Lower leg skin (tissue), 4 donors: ENCODE data around the gene GRAMD1A. TPM values are rescaled to one million over a fixed set of nuclear protein-coding genes. Genes with fewer than 3 reads are reported as not detected.

Experiments
- DNase-seq, 2 donors: peaks; one replicate each; pipeline ENCODE4 v3.0.0-alpha.2; 2019; ENCODE audit warnings: low spot score in 2 of 2
- H3K4me3 ChIP-seq: fragments of 200-600 bp; sonication (generic); 2 replicates; pipeline ENCODE4 v1.5.1; 2017; ENCODE audit warnings: mild to moderate bottlenecking, low read depth; ENCODE audit not compliant: poor library complexity, severe bottlenecking
- POLR2A ChIP-seq, 2 donors: fragments of 450-650 bp; IDR thresholded peaks; one replicate each; pipeline ENCODE4 v1.6.1; 2016 to 2017; ENCODE audit warnings: antibody characterized with exemption in 2 of 2, mild to moderate bottlenecking in 1 of 2, moderate library complexity in 1 of 2
- WGBS, 2 donors: methylation state at CpG; one replicate each; pipeline ENCODE4 v1.1.5; 2018; 5-methylcytosine and 5-hydroxymethylcytosine counted together
- intact Hi-C: fragments of 100-400 bp; cut with DNase I; formaldehyde crosslinking; loops from one replicate; pipeline ENCODE4 v1.15.0; 2023; ENCODE audit warnings: low total_unique reads
- total RNA-seq, 4 donors: library from RNA; depleted of rRNA; stranded (reverse); fragments of >200 nt; gene quantifications; one replicate each; pipeline ENCODE4 v1.1.0, GENCODE V29; 2016
- TF ChIP-seq, protein P1 (sequence below), 3 donors: fragments of 450-650 bp; IDR thresholded peaks; one replicate each; pipeline ENCODE4 v1.5.1; 2016; ENCODE audit warnings: antibody characterized with exemption in 3 of 3, mild to moderate bottlenecking in 3 of 3, moderate library complexity in 2 of 3

GRAMD1A gene
- total RNA-seq, 4 donors from 2014 or later, result 12.6 to 49.2 (median 20.3) TPM

DNA sequence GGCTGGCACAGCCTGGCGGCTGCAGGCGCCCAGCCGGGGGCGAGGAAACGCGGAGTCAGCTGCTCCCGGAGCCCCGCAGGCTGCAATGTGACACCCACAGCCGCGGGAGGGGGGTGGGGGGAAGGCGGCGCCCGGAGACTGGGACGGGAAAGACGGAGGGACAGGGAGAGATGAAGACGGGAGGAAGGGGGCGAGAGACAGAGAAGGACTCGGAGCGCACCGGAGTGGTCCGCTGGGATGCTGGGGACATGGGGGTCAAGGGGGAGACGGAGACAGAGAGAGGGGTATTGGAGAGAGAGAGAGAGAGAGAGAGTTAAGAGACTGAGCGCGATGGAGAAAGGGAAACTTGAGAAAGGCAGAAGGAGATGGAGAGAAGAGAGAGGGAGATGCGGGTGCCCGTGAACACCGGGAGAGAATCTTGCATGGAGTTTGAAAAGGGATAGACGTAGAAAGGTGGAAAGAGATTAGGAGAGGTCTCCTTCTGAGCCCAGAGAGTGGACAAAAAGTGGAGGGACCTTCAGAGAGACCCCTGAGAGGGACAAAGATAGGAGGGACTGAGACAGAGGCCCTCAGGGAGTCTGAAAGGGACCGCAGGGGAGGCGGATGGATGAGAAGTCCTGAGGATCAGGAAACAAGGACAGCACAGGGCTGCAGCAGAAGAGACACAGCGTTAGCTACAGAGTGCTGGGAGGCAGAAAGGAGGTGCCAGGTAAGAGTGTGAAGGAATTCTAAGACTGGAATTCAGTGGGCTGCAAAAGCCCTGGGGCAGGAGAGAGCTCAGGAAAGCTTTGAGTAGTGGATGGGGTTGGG, 31.2 kb downstream of the GRAMD1A start:
- intact Hi-C loops, result no loop called here
- TF ChIP-seq POLR2A (IDR thresholded peaks at IDR 0.05), result no peak
- TF ChIP-seq, protein P1, sequence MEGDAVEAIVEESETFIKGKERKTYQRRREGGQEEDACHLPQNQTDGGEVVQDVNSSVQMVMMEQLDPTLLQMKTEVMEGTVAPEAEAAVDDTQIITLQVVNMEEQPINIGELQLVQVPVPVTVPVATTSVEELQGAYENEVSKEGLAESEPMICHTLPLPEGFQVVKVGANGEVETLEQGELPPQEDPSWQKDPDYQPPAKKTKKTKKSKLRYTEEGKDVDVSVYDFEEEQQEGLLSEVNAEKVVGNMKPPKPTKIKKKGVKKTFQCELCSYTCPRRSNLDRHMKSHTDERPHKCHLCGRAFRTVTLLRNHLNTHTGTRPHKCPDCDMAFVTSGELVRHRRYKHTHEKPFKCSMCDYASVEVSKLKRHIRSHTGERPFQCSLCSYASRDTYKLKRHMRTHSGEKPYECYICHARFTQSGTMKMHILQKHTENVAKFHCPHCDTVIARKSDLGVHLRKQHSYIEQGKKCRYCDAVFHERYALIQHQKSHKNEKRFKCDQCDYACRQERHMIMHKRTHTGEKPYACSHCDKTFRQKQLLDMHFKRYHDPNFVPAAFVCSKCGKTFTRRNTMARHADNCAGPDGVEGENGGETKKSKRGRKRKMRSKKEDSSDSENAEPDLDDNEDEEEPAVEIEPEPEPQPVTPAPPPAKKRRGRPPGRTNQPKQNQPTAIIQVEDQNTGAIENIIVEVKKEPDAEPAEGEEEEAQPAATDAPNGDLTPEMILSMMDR (IDR thresholded peaks at IDR 0.05), result no peak
- peak overlapping the region; percentile 48 for H3K4me3 ChIP-seq
- DNase-seq, result no peak
- WGBS, 2 donors, result 5 to 7% methylated on average over 31 of the region's 31 CpGs

DNA sequence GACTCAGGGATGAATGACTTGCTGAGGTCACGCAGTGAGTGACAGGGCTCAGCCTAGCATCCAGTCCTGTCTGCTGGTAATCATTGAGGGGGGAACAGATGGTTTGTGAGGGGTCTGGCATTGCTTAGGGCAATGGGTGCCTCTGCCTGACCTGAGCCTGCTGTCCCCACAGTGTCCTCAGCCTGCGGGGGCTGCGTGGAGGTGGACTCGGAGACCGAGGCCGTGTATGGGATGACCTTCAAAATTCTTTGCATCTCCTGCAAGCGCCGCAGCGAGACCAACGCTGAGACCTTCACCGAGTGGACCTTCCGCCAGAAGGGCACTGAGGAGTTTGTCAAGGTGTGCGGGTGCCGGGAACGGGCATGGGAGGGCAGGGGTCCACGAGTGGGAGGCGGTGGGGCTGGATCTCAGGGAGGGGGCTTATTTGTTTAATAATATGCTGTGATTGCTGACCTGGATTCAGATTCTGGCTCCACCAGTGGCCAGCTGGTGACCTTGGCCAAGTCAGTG, 32.3 kb downstream of the GRAMD1A start:
- 91 to 94% methylated on average over 6 to 17 of the region's 17 CpGs for WGBS, 2 donors
- no peak for TF ChIP-seq POLR2A (IDR thresholded peaks at IDR 0.05)
- TF ChIP-seq, protein P1 (IDR thresholded peaks at IDR 0.05), result no peak
- no peak for DNase-seq
- H3K4me3 ChIP-seq, result no peak overlapping the region
- intact Hi-C loops, result no loop called here

DNA sequence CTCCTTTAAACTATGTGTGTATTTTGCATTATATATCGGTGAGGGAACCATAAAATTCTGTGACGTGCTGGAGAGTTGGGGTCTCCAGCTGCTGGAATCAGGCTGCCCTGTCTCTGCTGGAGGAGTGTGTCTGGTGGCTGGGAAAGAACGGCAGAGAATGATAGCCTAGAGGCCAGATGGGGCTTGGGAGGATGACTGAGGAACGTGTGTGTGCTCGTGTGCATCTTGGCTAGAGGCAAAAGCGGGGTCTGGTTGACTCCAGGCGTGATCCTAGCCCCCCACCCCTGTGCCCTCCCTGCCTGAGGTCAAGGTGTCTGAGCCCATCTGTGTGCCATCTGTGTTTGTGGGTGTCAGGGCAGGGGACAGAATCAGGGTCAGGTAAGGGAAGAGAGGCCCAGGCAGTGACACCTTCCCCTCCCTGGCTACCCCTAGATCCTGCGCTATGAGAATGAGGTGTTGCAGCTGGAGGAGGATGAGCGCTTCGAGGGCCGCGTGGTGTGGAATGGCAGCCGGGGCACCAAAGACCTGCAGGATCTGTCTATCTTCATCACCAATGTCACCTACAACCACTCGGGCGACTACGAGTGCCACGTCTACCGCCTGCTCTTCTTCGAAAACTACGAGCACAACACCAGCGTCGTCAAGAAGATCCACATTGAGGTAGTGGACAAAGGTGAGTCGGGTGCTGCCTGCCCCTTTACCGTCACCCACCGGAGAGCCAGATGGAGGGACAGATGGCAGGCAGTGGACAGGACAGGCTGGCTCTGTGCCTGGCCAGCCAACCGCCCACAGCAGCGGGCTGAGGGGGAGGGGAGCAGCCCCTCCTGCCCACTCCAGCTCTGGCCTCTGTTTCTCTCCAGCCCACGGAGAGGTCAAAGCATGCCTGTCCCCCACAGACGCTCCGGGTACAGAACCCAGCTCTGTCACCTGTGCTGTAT, 33.2 kb downstream of the GRAMD1A start:
- 87 to 90% methylated on average over 26 of the region's 30 CpGs for WGBS, 2 donors
- TF ChIP-seq, protein P1 (IDR thresholded peaks at IDR 0.05), result no peak
- no peak for TF ChIP-seq POLR2A (IDR thresholded peaks at IDR 0.05)
- intact Hi-C loops, result no loop called here
- no peak overlapping the region for H3K4me3 ChIP-seq
- no peak for DNase-seq

DNA sequence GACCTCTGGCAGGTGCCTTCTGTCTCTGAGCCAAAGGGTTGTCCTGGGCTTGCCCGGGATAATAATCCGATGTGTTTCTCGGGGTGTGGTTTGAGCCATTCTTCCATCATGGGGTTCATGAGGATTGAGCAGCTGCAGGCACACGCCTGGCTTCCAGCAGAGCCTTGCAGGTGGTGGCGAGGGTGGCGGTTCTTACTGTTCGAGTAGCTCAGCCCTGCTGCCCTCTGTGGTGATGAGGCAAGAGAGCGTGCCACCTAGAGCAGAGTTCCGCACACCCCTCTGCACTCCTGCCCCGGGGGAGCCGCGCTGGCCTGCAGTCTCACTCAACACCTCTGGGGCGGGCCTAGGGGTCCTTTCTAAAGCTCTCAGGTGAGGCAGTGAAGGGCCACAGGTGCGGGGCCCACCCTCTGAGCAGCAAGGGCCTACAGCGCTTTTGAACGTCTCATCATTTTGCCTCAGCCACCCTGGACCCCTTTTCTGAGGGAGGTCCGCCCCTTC, 33.9 kb downstream of the GRAMD1A start:
- H3K4me3 ChIP-seq, result no peak overlapping the region
- intact Hi-C loops, result no loop called here
- DNase-seq, result no peak
- WGBS, 2 donors, result 77 to 82% methylated on average over 17 of the region's 17 CpGs
- TF ChIP-seq, protein P1 (IDR thresholded peaks at IDR 0.05), result no peak
- no peak for TF ChIP-seq POLR2A (IDR thresholded peaks at IDR 0.05)

DNA sequence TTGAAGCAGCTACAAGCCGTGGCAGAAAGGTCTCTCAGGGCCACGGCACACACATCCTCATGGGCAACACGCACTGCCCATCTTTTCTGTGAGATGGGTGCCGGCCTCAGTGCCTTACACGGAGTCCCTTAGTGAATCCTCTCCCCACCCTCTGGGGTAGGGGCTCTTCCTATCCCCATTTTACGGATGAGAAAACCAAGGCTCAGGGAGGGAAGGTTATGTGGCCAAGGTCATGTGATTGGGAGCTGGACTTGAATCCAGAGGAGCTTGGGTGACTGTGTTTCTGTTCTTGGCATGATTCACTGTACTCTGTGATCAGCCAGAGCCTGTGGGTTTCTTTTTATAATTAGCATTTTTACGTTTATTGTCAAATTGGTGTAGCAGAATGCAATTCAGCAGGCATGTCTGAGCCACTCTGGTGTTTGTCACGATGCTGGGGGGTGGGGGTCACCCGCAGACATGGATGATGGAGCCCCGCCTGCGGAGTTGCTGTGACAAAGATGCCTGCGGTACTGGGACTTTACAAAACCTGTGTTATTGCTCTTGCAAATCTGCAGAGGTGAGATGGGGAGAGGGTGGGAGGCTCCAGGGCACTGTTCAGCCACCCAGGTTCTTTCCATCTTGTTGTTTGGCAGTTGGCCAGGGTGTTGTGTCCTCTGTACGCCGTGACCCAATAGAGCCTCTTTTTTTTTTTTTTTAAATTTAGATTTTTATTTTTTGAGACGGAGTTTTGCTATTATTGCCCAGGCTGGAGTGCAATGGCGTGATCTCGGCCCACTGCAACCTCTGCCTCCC, 34.7 kb downstream of the GRAMD1A start:
- 78 to 80% methylated on average over 17 of the region's 17 CpGs for WGBS, 2 donors
- intact Hi-C loops, result no loop called here
- no peak for DNase-seq
- TF ChIP-seq POLR2A (IDR thresholded peaks at IDR 0.05), result no peak
- TF ChIP-seq, protein P1 (IDR thresholded peaks at IDR 0.05), result no peak
- H3K4me3 ChIP-seq, result no peak overlapping the region
